ENCODE results near the gene PRSS12.
A peak's percentile ranks its signal among the peaks of the same experiment; 100 is the strongest.

PRSS12 gene

GRCh38 chr4:118357601-118358000, 4.8 kb upstream of the PRSS12 start:
- DNase-seq, result no peak

GRCh38 chr4:118356731-118357130, 3.9 kb upstream of the PRSS12 start:
- no peak for DNase-seq

- no peak for DNase-seq
Observed at GRCh38 chr4:118356111-118356510, 3.3 kb upstream of the PRSS12 start.

- no peak for DNase-seq
Observed at GRCh38 chr4:118354913-118355312, 2.1 kb upstream of the PRSS12 start.

- DNase-seq, result no peak
Observed at GRCh38 chr4:118353534-118354030, 779 bp upstream of the PRSS12 start.

- peak; percentile 61 for DNase-seq
Observed at GRCh38 chr4:118351851-118352827, 664 bp downstream of the PRSS12 start.

- DNase-seq, result no peak
Observed at GRCh38 chr4:118350961-118351360, 1.8 kb downstream of the PRSS12 start.

GRCh38 chr4:118348886-118349285, 3.9 kb downstream of the PRSS12 start:
- DNase-seq, result no peak

- DNase-seq, result no peak
Observed at GRCh38 chr4:118346495-118346894, 6.3 kb downstream of the PRSS12 start.

GRCh38 chr4:118345813-118346212, 7.0 kb downstream of the PRSS12 start:
- no peak for DNase-seq

GRCh38 chr4:118344801-118345200, 8.0 kb downstream of the PRSS12 start:
- no peak for DNase-seq

GRCh38 chr4:118343501-118343900, 9.3 kb downstream of the PRSS12 start:
- DNase-seq, result no peak

- no peak for DNase-seq
Observed at GRCh38 chr4:118340109-118340508, 12.7 kb downstream of the PRSS12 start.

GRCh38 chr4:118338981-118339765, 13.6 kb downstream of the PRSS12 start:
- no peak for DNase-seq

- no peak for DNase-seq
Observed at GRCh38 chr4:118338518-118338917, 14.3 kb downstream of the PRSS12 start.

- DNase-seq, result no peak
Observed at GRCh38 chr4:118337954-118338353, 14.8 kb downstream of the PRSS12 start.

GRCh38 chr4:118335774-118336173, 17.0 kb downstream of the PRSS12 start:
- no peak for DNase-seq

- DNase-seq, result no peak
Observed at GRCh38 chr4:118335324-118335723, 17.5 kb downstream of the PRSS12 start.

GRCh38 chr4:118331352-118331751, 21.5 kb downstream of the PRSS12 start:
- DNase-seq, result no peak

GRCh38 chr4:118329849-118330248, 23.0 kb downstream of the PRSS12 start:
- no peak for DNase-seq

GRCh38 chr4:118327554-118328241, 25.1 kb downstream of the PRSS12 start:
- no peak for DNase-seq

- DNase-seq, result no peak
Observed at GRCh38 chr4:118326585-118326984, 26.2 kb downstream of the PRSS12 start.

- no peak for DNase-seq
Observed at GRCh38 chr4:118325431-118325830, 27.4 kb downstream of the PRSS12 start.

Data from right kidney (tissue), 1 donor.